ENCODE measurements around the gene MMRN2.

Gene MMRN2

DNA sequence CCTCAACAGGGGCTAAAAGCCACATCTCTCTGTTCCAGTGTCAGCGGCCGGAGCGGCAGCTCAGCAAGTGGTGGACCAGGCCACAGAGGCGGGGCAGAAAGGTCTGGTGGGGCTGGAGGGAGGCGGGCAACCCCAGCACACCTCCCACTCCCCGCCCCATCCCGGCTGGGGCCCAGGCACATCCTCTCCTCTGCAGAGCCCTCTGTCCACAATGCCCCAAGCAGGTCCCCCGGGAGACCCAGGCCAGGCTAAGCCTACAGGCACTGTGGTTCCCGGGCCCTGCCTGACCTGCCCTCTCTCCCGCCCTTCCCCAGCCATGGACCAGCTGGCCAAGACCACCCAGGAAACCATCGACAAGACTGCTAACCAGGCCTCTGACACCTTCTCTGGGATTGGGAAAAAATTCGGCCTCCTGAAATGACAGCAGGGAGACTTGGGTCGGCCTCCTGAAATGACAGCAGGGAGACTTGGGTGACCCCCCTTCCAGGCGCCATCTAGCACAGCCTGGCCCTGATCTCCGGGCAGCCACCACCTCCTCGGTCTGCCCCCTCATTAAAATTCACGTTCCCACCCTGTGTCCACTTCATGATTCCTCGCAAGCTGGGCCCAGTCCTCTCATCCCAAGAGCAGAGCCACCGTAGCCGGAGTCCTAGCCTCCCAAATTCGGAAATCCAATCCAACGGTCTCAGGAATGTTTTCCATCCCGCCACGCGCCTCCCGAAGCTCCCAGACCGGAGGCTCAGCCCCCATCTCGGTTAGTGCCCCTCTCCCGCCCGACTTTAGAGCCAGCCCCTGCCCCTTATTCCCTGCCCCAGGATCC lies 13.0 kb upstream of the MMRN2 start:
- peak; percentile 61 for DNase-seq (ENCODE audit: low read depth)

DNA sequence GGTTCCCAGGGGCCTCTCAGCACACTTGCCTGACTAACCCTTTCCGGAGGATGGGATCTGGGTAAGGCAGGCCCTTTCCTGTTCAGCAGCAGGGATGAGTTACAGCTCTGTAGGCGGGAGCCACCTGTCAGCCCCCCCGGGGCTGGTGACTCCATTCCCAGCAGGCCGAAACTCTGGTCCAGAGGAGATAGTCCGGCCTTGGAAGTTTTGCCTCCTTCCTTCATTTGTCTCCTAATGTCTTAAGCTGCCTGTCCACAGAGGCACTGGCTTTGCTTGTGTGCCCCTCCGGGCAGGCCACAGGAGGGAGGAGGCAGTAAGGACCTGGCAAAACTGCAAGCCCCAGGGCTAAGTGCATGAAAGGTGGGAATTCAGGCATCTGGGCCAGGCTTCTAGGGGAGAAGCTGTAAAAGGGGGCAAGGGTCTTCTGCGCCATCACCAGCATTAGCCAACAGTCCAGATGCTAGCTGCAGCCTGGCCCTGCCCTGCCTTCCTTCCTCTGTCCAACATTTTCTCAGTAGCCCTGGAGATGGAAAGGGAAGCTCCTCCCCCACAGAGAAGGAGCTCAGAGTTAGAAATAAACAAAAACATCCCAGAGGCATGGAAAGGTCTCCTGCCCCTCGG lies 12.1 kb upstream of the MMRN2 start:
- DNase-seq (ENCODE audit: low read depth), result no peak

DNA sequence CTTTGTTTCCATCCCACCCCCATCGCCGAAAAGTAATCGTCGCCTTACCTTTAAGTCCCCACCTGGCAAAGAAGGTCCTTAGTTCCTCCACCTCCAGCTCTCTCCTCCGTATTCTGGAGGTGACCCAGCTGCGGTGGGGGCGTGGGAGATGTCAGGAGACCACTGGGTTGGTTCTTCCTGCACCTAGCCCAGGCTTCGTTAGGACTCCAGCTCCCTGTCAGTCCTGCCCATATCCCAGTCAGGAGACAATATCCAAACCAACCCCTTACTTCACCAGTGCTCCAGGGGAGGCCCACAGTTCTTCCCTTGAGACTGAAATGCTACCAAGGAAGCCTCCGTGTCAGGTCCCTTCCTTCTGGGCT lies 11.6 kb upstream of the MMRN2 start:
- no peak for DNase-seq (ENCODE audit: low read depth)

DNA sequence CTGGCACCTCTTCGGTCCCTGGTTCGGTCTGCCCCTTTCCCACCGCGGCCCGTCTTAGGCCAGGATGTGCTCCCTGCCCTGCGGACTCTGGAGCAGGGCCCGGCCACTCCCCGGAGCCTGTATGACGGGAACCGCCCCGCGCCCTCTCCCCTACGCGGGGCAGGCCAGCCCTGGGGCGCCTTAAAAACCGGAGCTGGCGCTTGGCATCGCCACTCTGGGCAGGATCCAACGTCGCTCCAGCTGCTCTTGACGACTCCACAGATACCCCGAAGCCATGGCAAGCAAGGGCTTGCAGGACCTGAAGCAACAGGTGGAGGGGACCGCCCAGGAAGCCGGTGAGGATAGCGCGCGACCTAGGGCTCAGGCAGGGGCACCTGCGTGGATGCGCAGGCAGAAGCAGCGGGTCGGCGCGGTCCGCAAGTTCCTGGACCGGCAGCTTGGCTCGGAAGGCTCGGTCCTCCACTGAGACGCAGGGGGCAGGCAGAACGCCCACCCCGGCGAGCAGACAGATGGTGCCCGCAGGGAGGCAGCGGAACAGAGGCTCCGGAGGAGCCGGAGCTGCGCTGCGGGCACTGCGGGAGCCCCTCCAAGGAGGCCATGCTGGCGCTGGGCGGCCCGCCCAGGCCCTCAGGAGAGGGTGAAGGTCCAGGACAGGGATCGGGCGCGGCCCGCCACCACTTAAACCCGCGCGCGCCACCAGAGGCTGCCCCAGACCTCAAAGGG lies 11.0 kb upstream of the MMRN2 start, which contains the start of gene ADIRF:
Gene ADIRF (plus strand): TSS at position 212 of the 723 bp plus-strand sequence. CDS start 63 bp downstream, at position 275.
- DNase-seq (ENCODE audit: low read depth), result no peak

DNA sequence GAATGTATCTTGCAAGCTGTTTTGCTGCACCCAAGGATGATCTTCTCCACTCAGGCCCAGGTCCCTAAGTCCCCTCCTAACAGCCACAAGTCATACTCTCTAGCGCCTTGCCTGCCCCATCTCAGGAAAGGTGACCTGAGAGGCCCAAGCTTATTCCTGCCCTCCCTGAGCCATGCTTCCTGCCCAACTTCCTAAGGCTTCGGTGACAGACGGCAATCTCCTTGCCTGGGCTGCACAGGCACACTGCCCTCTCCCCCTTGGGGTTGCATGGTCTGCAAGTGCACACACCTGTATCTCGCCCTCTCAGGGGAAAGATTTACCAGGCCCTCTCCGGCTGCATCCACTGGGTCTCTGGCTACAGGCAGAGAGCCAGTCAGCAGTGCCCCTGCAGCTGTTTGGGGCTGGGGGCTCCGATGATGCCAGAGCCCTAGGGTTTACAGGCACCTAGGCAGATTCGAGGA lies 10.1 kb upstream of the MMRN2 start:
- DNase-seq (ENCODE audit: low read depth), result no peak

DNA sequence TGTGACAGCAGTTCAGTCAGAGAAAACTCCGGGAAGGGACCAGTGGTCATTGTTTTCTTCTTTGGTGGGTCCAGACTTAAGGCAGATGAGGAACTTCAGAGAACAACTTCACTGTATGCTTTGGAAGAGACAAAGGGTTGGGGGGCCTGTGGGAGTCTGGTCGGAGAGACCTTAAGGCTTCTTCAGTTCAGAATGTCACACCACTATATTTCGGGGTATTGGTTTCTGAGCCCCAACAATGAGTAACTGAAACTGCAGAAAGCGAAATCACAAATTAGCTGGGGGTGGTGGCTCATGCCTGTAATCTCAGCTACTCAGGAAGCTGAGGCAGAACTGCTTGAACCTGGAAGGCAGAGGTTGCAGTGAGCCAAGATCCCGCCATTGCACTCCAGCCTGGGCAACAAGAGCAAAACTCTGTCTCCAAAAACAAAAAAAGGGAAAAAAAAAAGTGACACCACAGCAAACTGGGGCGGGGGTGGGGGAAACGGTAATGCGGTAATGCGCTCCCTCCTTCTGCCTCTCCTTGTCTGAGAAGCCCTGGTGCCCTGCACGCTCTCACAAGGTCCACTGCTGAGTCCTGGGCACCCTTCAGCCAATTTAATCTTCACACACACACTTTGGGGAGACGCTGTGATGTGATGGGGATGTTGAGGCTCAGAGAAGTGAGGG lies 8.7 kb upstream of the MMRN2 start:
- DNase-seq (ENCODE audit: low read depth), result no peak

DNA sequence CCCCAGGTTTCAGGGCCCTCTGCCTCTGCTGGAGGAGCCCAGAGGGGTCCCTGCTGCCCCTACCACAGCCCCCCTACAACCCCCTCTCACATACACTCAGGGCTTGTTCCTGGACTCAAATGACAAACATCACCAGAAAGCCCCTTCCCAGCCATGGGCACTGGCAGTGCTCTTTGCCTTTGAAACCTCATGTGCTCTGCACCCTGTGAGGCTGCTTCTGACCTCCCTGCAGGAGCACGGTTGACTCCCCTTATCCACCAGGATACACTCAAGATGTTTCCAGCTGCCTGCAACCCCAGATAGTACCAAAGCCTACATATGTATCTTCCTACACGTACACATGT lies 7.4 kb upstream of the MMRN2 start:
- no peak for DNase-seq (ENCODE audit: low read depth)

DNA sequence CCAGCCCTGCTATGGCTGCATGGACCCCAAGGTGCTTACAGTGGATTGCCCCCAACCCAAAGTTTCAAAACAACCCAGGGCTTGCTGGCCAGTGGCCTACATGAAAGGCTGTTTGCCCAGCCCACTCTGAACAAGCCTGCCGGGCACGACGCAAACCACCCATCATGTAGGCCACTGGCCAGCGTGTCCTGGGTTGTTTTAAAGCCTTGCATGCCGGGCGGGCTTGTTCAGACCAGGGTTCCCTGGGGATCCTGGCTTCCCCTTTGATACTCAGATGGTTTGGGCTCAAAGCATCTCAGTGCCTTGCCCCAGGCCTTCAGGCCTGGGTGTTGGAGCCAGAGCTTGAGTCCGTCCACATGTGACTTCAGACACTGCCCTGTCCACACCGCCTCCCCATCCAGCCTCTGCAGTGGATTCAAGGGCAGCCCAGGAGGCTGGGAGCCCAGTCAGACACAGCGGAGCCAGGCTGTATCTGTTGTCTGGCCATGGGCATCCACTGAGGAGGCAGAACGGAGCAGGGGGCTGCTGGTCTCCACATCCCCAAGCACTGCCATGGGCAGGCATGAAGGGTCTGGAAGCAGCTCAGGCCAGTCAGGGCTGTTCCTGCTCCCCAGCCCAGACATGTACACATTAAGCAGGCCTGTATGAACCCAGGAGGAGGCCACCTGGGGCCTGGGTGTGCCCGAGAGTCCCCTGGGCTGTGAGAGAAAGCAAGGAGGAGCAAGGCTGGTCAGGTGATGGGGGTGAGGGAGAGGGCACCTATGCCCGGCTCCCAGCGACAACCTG lies 6.8 kb upstream of the MMRN2 start:
- DNase-seq (ENCODE audit: low read depth), result no peak

DNA sequence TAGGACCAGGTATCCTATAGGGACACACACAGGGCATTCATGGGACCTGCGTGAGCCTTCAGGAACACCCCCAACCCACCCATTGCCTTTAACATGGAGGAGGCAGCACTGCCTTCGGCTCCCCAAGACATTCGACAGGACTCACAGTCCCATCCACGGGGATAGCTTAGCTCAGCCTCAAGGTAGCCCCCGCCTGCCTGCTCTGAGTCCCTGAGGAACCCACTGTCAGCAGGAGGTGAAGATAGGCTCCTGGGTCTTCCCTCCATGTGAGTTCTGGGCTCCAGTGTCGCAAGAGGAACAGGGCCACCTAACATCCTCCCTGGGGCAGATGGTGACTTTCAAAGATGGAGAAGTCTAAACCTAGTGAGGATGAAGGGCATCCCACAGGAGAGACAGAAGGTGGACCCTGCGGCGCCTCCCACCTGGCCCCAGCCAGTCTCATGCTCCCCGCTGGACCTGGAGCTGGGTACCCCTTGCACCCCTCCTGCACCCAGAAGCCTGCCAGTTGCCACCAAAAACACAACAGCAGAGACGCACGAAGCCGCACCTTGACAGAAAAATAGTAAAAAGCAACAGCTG lies 6.0 kb upstream of the MMRN2 start:
- no peak for DNase-seq (ENCODE audit: low read depth)

DNA sequence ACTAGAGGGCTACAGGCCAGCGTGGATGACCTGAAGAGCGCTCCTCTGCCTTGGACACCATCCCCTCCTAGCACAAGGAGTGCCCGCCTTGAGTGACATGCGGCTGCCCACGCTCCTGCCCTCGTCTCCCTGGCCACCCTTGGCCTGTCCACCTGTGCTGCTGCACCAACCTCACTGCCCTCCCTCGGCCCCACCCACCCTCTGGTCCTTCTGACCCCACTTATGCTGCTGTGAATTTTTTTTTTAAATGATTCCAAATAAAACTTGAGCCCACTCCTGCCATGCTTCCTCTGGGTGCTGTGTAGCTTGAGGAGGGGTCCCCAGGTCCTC lies 5.5 kb upstream of the MMRN2 start:
- no peak for DNase-seq (ENCODE audit: low read depth)

DNA sequence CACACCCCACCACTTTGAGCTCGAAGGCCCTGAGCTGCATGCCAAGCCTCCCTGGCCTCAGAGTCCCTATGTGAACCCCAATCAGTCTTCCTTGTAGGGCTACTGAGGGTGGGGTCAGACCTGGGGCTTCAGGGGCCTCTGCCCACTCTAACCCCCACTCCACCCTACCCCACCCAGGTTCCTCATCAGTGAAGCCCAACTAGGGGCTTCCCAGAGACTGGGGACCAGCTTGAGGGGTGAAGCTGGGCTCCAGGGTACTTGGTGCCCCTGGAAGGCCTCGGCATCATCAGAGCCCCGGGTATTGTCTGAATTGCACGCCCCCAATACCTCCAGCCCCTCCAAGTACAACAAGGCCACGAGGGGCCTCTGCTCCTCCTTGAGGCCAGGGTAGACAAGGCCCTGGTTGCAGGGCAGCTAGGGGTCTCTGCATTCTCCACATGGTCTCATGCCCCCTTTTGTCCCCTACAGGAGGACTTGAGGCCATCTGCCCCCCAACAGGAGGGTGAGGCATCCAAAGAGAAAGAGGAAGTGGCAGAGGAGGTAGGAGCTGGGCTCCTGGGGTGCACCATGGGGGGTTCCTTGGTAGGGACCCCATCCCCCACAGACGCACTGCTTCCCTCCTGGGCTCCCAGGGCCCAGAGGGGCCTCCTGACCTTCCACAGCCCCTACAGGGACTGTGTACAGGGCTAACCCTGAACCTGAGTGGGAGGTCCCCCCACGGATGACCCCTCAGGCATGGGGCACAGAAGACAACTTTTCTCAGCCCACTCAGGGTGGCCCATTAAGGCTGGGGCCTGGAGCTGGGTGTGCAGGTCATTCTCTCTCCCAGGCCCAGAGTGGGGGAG lies 4.9 kb upstream of the MMRN2 start:
- DNase-seq (ENCODE audit: low read depth), result no peak

DNA sequence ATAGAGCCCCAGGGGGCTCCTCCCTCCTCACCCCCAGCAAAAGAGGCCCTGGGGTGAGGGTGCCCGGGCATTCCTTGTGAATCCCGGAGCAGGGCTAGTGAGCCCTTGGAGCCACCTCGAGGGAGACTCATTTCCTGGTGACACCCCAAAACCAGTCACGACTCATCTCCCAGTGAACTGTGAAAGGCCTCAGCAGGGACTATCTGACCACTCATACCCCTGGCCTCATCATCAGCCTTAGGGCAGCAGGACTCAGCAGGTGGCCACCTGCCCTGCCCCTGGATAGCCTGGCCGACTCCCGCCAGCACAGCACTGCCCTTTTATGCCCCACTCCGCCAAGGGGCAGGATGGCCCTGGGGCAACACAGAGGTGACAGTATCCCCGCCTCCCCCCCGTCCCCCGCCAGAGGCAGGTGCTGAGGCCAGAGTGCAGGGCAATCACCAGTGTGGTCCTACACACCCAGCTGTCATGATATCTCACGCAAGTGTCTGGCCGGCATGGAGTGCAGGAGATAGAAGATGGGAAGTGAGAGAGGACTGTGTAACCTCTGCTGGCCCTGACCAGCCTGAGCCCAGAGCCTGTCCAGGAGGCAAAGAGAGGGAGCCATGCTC lies 4.2 kb upstream of the MMRN2 start:
- no peak for DNase-seq (ENCODE audit: low read depth)

DNA sequence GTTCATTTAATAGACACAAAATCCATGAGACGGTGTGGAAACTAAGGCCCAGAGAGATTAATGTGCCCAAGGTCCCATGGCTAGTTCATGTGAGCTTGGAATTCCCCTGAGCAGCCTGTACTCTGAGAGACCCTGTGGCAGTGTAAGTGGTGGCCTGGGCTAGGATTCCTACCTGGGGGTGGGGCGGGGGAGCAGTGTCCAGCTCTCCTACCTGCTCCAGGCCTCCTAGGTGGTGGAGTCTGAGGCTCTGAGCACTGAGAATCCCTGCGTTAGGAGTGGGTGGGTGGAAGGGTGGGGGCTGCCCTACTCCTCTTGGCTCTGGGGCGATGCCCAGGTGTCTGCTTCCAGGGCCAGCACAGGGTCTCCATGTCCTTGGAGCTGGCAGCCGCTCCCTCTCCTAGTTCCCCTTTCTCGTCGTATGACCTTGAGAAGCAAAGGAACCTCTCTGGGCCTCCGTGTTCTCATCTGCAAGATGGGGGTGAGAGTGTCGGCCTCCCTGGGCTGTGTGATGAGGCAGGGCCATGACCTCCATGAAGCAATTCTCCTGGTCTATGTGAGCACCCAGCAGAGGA lies 3.5 kb upstream of the MMRN2 start:
- DNase-seq (ENCODE audit: low read depth), result no peak

DNA sequence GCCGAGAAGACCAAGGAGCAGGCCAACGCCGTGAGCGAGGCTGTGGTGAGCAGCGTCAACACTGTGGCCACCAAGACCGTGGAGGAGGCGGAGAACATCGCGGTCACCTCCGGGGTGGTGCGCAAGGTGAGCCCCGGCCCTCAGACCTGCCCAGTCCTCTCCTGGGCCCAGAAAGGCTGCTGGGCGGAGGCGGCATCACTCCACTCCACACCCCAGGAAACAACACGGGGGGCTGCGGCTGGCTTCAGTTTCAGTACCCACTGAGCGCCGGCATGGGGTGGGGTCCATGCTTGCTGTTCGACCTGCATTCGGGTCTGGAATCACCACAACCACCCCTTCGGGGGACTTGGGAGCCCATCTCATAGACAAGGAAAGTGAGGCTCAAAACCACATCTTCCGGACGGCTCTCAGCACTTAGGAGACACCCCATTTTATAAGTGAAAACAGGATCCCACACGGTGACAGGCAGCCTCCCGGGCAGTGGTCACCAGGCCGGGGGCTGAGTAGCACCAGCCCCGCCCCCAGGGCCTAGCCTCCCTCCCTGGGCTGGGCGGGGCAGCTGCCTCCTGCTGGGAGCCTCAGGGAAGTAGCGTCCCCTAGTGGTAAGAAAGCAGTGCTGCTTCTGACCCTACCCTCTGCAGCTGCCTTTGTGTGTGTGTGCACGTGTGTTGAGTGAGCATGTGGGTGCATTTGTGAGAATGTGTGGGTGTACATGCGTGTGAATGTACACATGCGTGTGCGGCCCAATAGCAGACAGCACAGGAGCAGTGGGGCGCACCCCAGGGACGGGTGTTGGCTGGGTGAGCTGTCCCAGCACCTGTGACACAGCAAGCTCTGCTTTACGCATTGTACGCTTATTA lies 2.8 kb upstream of the MMRN2 start:
- no peak for DNase-seq (ENCODE audit: low read depth)

DNA sequence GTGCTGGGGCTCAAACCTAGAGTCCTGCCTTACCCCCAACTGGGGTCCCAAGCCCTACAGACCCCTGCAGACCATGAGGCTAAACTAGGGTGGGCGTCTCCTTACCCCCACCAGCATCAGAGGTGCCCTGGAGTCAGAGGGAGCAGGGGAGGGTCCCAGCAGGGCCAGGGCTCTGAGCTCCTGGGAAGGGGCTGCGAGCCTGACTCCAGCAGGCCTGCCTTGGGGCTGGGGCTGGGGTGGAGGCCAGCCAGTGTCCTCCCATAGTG lies 2.3 kb upstream of the MMRN2 start:
- no peak for DNase-seq (ENCODE audit: low read depth)

DNA sequence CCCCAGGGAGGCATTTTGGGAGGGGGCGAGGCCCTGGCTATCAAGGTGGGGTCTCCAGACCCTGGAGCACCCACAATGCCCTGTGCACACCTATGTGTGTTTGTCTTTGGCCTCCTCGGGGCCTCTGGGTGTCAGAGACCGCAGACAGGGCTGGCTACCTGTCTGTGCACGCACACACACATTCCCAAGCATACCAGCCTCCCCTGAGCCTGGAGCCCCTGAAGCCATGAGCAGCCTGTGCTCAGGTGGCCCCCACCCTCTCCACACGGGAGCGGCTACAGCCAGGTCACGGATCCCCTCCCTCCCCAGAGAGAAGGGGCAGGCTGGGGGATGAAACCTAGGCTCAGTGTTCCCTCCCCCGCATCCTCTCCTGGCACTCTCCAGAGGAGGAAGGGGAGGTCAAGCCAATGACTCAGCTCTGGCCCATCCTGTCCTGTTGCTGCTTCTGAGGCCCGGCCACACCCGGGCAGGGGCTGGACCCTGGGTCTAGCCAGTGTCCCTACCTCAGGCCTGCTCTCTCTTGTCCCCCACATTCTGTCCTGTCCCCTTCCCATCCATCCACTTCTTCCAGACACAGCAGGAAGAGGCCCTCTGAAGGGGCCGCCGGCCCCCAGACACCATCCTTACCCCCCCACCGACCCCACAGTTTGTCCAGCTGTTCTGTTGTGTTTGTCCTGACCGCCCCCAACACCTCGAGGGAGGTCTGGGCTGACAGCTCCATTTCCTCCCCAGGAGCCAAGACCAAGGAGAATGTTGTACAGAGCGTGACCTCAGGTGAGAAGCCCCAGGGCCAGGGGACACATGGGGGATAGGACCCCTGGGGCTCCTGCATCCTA lies 1.7 kb upstream of the MMRN2 start:
- no peak for DNase-seq (ENCODE audit: low read depth)

DNA sequence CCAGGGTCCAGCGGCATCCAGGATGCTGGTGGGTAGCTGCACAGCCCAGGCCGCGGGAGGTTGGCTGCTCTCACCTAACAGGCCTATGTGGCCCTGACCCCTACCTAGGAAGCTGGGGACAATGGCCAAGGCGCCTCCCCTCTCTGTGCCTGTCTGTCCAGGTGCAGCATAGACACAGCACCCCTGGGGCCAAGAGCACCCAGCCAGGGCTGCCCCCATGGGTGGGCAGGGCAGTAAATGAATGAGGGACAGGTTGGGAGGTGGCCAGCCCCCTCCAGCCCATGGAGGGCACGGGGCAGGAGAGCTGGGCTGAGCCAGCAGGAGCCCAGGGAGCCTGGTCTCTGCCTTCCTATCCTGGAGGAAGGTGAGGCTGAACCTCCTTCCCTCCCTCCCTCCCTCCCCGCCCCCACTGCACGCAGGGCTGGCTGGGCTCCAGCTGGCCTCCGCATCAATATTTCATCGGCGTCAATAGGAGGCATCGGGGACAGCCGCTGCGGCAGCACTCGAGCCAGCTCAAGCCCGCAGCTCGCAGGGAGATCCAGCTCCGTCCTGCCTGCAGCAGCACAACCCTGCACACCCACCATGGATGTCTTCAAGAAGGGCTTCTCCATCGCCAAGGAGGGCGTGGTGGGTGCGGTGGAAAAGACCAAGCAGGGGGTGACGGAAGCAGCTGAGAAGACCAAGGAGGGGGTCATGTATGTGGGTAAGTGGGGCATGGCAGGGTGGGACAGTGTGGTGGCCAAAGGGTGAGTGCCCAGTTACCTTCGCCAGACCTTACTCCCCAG lies 893 bp upstream of the MMRN2 start, which contains the start of gene SNCG:
Gene SNCG (plus strand): TSS at position 484 of the 785 bp plus-strand sequence. CDS start 99 bp downstream, at position 583.
- no peak for DNase-seq (ENCODE audit: low read depth)
